Measurements from ENCODE around the gene POLR2B.

POLR2B gene

GRCh38 chr4:57078685-57079521, 100.2 kb downstream of the POLR2B start:
- H3K4me3 ChIP-seq (ENCODE audit: low read depth, low read length), result no peak overlapping the region
- TF ChIP-seq CTCF (IDR thresholded peaks at IDR 0.05; ENCODE audit: low read depth, low read length, missing control alignments), result no peak
- DNase-seq (ENCODE audit: low read depth), result no peak
